GM10847 (cell line): Measurements from ENCODE around the gene GORASP1.

ENCODE experiments used
- POLR2A ChIP-seq: IDR thresholded peaks from 2 replicates; pipeline ENCODE4 v1.6.1; 2011; ENCODE audit not compliant: insufficient read length; ENCODE audit errors: extremely low read depth

The GORASP1 gene

DNA sequence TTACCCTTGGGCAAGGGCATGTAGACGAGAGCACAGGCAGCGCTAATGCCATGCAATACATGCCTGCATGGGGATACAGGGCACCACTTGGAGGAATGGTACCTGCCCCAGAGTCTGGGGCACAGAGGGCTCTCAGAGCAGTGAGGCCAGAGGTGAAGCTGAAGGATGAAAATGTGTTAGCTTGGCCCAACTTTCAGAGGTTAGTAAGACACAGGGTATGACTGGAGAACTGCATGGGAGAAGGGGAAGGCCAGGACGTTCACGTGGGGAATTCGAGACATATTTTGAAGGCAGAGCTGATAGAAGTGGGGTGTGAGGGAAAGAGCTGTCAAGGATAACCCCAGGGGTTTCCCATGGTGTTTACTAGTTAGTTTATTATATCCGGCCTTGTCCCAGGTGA lies 26.4 kb upstream of the GORASP1 start:
- TF ChIP-seq POLR2A = no peak

DNA sequence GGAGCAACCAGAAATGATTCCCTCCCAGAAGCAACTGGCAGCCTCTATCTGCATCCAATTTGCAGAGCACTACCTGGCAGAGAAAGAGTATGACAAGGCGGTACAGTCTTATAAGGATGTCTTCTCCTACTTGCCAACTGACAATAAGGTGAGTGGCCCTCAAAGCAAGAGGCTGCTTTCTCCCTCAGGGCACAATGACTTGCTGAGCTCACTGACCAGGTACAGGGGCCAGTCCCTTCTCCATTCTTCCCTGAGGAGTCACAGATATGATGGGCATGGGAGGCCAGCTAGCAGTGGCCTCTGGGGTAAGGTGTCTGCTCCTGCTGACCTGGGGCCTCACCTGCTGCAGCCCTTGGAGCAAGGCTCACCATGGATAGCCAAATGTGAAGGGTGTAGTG lies 25.7 kb upstream of the GORASP1 start:
- TF ChIP-seq POLR2A = no peak

- no peak for TF ChIP-seq POLR2A
Observed at GRCh38 chr3:39132096-39133092, 25.0 kb upstream of the GORASP1 start.

GRCh38 chr3:39130693-39131265 lies 23.4 kb upstream of the GORASP1 start:
- TF ChIP-seq POLR2A = no peak

DNA sequence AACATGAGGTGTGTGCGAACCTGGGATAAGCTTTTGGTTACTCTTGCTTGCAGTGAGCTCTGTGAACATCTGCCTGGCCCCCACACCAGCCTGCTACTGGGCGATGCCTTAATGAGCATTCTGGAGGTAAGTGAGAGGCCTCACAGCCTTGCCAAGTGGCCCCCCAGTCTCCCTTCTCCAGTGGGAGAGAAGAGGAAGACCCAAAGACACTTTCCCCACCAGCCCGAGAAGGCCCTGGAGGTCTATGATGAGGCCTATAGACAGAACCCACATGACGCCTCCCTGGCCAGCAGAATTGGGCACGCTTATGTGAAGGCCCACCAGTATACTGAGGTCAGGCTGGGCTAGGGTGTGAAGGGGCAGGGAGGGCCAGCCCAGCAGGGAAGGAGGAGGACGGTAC lies 22.6 kb upstream of the GORASP1 start:
- no peak for TF ChIP-seq POLR2A

- no peak for TF ChIP-seq POLR2A
Observed at GRCh38 chr3:39128951-39129350, 21.5 kb upstream of the GORASP1 start.

- TF ChIP-seq POLR2A = no peak
Observed at GRCh38 chr3:39127908-39128304, 20.5 kb upstream of the GORASP1 start.

GRCh38 chr3:39127269-39127907 lies 20.0 kb upstream of the GORASP1 start:
- TF ChIP-seq POLR2A = no peak

- no peak for TF ChIP-seq POLR2A
Observed at GRCh38 chr3:39126532-39127071, 19.2 kb upstream of the GORASP1 start.

GRCh38 chr3:39125841-39126500 lies 18.5 kb upstream of the GORASP1 start:
- TF ChIP-seq POLR2A = no peak

DNA sequence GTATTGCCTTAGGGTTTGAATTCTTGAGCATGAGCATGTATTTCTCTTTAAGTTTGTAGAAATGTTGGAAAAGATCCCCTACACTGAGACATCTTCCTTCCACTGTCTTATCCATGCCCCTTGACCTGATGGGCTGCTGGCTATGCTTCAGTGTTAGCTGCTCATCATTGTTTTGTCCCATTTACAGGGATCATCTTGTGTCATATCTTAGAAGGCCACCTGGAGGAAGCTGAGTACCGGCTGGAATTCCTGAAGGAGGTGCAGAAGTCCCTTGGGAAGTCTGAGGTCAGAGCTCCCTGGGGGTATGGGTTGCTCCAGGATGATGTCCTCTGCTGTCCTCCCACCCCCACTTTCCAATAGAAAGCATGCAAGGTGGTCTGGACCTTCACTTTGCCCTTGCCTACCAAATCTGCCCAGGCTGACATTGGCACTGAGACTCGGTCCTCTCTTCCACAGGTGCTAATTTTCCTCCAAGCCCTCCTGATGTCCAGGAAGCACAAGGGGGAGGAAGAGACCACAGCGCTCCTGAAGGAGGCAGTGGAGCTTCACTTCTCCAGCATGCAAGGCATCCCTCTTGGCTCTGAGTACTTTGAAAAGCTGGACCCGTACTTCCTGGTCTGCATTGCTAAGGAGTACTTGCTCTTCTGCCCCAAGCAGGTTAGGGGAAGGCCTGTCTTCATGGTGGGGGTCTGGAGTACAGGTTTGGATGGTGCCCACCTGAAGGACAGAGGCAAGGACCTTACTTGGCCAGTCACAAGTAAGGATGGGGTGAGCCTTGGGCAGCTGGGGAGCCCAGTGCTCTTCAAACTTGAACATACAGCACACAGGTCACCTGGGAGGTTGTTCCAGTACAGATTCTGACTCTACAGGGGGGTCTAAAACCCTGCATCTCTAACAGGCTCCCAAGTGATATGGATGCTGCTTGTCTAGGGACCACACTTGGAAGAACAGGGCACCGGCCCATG lies 17.7 kb upstream of the GORASP1 start:
- TF ChIP-seq POLR2A = no peak

DNA sequence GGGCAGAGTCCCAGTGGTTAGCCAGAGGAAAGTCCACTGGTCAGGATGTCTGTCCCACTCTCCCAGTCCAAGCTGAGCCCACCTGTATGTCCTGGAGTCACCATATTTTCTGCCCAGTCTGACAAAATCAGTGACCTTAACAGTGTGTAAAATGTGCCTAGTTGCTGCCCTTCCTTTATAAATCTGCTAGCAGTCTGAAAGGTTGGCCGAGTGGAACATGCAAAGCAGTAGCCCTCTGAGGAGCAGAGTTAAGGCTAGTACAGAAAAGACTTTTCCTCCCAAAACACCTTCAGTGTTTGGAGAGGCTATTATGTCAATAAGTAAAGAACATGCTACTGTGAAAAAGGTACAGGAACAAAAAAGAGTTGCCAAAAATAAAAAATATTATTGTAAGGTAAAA lies 15.4 kb upstream of the GORASP1 start:
- no peak for TF ChIP-seq POLR2A

DNA sequence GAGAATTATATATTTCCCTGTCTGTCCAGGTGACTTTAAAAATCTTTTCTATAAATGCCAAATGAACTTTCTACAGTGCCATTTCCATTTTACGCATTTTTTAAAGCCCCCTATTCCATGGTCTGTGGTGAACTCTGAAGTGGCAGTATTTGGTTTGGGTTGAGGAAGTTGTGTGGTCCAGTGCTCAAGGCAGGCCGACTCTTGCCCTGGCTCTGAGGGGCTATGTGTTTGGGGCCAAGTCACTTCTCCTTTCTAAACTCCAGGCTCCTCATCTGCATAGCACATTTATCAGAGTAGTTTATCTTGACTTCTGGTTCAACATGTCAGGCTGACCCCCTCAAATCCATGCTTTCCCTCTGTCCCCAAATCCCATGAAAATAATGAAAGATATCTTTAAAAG lies 14.2 kb upstream of the GORASP1 start:
- no peak for TF ChIP-seq POLR2A
